Fibroblast of skin of scalp (primary cell): ENCODE measurements around the gene PSMG4.

Experiments used
- DNase-seq: peaks from one replicate; pipeline ENCODE4 v3.0.0-alpha.2; 2013

Gene PSMG4

DNA sequence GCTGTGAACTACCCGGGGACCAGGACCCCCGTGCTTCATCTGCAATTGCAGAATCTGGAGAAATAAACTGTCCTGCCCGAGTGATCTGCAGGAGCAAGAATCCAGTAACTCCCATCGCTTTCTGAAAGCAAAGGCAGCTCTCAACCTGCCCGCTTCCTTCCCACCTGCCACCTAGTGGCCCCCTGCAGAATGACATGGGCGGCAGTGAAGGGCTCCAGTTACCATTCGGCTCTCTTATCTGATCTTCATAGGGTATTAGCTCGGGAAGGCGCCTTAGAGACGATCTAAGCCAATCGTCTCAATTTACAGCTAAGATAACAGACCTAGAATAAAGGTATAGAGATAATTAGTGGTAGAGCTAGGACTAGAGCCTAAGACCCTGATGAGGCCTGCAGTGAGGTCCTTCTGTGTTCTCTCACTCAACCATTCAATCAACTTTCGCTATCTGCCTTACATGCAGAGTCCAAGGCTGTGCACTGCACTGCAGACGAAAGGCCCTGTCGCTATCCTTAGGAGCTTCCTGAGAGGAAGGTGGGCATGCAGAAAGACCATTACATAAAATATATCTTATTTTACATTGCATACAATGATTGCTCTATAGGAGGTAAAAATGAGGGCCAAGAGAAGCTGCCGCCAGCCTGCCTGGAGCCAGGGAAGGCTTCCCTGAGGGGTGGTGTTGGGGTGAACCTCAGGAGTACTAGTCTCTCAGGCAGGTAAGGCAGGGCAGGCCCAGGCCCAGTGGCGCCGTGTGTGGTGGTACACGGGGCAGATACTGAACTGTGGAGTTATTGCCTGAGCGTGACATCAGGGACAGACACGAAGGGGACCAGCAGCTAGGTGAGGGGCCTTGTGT, 7.1 kb upstream of the PSMG4 start:
- DNase-seq: peak; percentile 79

DNA sequence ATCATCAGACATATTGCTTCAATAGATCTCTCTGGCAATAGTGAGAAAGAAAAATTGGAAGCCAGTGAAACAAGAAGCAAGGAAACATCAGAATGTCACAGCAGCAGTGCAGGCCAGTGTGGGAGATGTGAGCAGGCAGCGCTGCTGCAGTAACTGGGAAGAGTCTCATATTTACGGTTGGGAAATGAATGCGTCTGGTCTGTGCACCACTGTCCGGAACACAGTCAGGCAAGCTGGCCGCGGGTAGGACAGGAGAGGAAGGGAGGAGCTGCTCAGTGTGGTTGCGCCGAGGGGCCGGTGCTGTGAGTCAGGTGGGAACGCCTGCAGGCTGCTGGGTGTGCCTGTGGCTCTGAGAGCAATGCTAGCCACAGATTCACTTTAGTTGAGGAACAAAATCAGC, 6.4 kb upstream of the PSMG4 start:
- DNase-seq: no peak

DNA sequence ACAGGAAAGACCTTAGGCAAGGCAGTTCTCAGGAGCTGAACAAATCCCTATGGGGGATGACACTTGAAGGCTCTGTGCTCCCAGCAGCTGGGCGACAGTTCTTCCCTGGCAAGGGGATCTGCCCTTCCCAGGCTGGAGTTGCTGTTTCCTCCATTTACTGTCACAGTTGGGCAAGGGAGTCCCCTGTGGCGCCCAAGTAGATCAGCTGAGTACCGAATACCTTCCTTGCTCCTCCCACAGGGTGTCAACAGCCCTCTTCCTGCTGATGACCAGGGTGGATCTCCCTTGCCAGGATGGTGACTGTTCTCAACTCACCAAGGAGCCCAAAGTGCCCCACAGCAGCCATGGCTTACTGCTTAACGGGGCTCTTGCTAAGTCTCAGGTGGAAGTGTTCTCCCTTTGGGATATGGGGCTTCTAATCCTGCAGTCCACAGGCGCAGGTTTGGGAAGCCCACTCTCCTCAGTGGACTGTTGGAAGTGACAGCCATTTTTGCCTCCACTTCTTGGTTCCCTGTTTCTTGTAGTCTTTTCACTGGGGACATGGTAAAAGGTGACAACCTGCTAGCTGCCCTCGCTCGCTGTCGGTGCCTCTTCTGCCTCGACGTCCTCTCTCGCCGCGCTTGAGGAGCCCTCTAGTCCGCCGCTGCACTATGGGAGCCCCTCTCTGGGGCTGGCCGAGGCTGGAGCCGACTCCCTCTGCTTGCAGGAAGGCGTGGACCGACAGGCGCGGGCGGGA, 5.7 kb upstream of the PSMG4 start:
- DNase-seq: no peak

GRCh38 chr6:3253597-3253961, 5.2 kb upstream of the PSMG4 start:
- DNase-seq: no peak

DNA sequence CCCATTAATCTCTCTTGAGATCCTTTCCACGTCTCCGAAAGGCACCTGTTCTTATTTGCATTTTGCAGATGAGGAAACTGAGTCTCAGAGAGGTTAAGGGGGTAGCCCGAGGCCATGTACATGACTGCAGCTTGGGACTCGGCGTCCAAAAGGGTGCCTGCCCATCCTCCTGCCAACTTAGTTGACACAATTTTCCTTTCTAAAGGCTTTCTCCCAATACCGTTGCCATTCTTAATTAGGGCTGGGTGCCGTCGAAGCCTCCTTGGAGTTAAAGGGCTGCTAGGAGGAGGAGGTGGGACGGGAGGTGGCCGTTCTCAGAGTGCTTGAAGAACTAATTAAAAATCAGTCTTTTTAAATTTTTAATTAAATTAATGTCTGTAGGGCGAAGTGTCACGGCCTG, 546 bp upstream of the PSMG4 start:
- no peak for DNase-seq

- peak; percentile 39 for DNase-seq
These were observed 778 bp downstream of the PSMG4 start for GRCh38 chr6:3259491-3259958.

DNA sequence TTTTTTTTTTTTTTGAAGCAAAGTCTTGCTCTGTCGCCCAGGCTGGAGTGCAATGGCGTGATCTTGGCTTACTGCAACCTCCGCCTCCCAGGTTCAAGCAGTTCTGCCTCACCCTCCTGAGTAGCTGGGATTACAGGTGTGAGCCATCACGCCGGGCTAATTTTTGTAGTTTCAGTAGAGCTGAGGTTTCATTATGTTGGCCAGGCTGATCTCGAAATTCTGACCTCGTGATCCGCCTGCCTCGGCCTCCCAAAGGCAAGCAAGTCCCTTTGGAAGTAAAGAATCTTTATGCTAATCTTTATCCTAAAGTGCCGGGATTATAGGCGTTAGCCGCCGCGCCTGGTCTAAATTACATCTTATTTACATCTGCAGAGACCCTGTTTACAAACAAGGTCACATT, 1.5 kb downstream of the PSMG4 start:
- DNase-seq: no peak

GRCh38 chr6:3260772-3261517, 2.2 kb downstream of the PSMG4 start:
- no peak for DNase-seq

GRCh38 chr6:3261518-3261820, 2.7 kb downstream of the PSMG4 start:
- no peak for DNase-seq

GRCh38 chr6:3261921-3262320, 3.2 kb downstream of the PSMG4 start:
- DNase-seq: no peak

GRCh38 chr6:3263096-3263495, 4.3 kb downstream of the PSMG4 start:
- DNase-seq: no peak

- DNase-seq: no peak
These were observed 5.6 kb downstream of the PSMG4 start for GRCh38 chr6:3264356-3264755.

DNA sequence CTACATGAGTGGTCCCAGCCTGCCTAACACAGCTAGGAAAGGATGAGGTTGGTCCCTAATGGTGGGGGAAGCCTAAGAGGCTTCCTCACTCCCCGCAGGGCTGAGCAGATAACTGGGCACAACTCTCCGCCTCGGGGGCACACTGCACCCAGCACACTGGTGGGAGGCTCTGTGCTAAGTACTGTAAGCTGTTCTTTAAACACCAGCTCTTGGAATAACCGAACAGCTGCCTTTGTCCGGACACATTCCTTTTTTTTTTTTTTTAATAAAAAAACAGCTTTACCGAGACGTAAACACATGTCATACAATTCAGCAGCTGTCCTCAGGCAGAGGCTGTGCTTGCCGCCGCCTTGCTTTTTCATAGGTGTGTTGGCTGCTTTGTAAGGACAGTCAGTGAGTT, 6.9 kb downstream of the PSMG4 start:
- DNase-seq: no peak

DNA sequence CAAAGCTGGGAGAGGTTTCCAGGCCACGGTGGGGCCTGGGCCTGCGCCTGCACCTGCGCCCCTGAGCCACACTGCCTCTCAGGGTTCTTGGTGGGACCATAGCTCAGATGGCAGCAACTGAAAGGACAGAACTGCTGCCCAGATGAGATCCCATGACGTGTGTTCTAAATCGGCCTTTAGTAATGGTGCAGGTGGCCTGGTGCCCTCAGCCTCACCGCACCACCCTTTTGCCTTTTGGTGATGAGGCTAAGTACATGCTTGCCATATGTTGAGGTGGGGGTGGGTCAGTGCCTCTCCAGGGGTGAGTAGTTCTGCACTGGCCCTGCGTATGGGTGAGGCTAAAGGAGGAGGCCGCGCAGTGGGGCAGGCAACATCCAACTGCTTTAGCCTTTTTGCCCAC, 7.4 kb downstream of the PSMG4 start:
- DNase-seq: no peak

DNA sequence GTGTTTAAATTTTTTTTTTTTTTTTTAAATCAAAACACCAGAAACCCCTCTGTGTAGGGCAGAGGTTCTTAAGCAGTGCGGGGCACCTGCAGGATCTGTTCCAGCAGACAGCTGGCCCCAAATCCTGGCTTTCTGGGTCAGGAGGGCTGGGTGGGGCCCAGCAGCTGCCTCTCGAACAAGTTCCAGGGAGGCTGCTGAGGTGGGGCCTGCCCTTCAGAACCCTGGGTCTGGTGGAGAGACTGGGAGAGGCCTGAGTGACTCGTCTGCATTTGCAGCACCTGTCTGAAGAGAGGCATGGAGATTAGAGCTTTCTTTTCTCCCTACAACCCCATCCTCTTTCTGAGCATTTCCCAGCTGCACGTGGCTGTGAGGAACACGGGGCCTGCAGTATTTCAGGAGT, 8.4 kb downstream of the PSMG4 start:
- no peak for DNase-seq

GRCh38 chr6:3268680-3269079, 9.9 kb downstream of the PSMG4 start:
- DNase-seq: no peak

DNA sequence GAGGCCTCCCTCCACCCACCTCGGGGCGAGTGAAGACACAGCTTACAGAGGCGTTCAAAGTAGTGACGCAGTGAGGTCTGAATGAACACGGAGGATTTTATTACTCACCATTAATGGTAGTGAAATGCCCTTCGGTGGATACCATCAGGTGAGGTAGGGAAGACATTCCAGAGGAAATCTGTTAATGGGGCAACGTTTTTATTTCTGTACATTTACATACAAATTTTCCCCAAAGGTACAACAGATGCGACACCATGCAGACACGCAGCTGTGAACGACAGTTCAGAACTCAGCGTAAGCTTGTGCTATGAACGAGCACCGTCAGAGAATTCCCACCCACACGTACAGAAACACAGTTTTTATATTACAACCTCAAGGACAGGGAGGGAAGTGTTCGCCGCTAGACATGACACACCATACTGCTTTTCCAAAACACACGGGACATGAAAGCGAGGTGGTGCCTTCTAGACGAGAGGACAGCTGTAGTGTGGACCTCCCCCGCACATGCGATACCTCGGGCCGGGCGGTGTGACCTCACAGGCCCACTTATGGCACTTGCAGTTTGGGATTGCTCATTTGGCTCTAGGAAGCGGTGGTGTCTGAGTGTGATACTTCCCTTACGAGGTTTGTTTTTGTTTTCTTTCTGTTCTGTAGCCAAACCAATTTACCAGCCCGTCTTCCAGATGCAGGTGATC, 10.7 kb downstream of the PSMG4 start:
- no peak for DNase-seq

DNA sequence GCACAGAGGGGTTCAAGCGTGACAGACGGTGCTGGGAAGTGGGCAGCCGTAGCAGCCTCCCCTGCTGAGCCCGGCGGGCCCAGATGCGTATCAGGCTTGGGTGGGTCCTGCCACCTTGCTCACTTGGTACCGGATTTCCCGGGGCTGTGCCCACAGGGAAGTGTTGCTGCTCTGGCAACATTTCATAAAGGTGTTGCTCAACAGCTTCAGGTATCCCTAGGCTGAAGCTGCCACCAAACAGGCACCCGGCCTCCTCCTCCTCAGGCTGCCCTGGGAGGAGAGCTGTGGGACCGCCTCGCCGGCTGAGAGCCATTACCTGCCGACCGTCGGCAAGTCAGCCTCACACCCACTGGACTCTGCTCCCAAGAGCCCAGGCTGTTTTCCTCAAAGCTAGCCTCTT, 11.5 kb downstream of the PSMG4 start:
- no peak for DNase-seq

GRCh38 chr6:3271756-3272155, 13.0 kb downstream of the PSMG4 start:
- no peak for DNase-seq

- DNase-seq: no peak
These were observed 14.3 kb downstream of the PSMG4 start for GRCh38 chr6:3272911-3273547.

GRCh38 chr6:3273707-3274521, 15.2 kb downstream of the PSMG4 start:
- no peak for DNase-seq
